GM23338 (cell line): ENCODE data around the gene ZNF831.
A peak's percentile ranks its signal among the peaks of the same experiment; 100 is the strongest.

Experiments
- CREB1 ChIP-seq: fragments of 250-450 bp; sonication (Bioruptor Pico); IDR thresholded peaks from 2 replicates; pipeline ENCODE4 v1.5.0; 2020; ENCODE audit warnings: low read depth, mild to moderate bottlenecking, moderate library complexity
- EZH2 ChIP-seq: fragments of 200-600 bp; sonication (generic); IDR thresholded peaks from one replicate; pipeline ENCODE4 v1.8.0; 2017; ENCODE audit warnings: antibody characterized with exemption, mild to moderate bottlenecking, low read depth; ENCODE audit not compliant: unreplicated experiment
- EZH2phosphoT487 ChIP-seq: fragments of 200-600 bp; sonication (generic); IDR thresholded peaks from one replicate; pipeline ENCODE4 v1.8.1; 2018; ENCODE audit warnings: antibody characterized with exemption; ENCODE audit not compliant: unreplicated experiment
- JUNB ChIP-seq: IDR thresholded peaks from one replicate; pipeline ENCODE4 v1.6.1; 2016; ENCODE audit warnings: antibody characterized with exemption; ENCODE audit not compliant: unreplicated experiment
- NANOG ChIP-seq: IDR thresholded peaks from 2 replicates; pipeline ENCODE4 v1.6.1; 2016; ENCODE audit warnings: antibody characterized with exemption, borderline replicate concordance
- POLR2AphosphoS5 ChIP-seq: IDR thresholded peaks from 2 replicates; pipeline ENCODE4 v1.6.1; 2016; ENCODE audit warnings: antibody characterized with exemption, low read depth
- STAT1 ChIP-seq: IDR thresholded peaks from one replicate; pipeline ENCODE4 v1.6.1; 2016; ENCODE audit warnings: antibody characterized with exemption; ENCODE audit not compliant: unreplicated experiment
- ZNF114 ChIP-seq: fragments of 250-450 bp; sonication (Bioruptor Pico); IDR thresholded peaks from 2 replicates; pipeline ENCODE4 v1.5.0; 2020; ENCODE audit warnings: mild to moderate bottlenecking, moderate library complexity
- ZNF331 ChIP-seq: fragments of 250-450 bp; sonication (Bioruptor Pico); IDR thresholded peaks from 2 replicates; pipeline ENCODE4 v1.5.0; 2020; ENCODE audit warnings: low read depth, mild to moderate bottlenecking, moderate library complexity
- TF ChIP-seq, protein P1 (sequence below), 2 experiments: fragments of 200-600 bp in 1 of 2; sonication (generic) in 1 of 2; conservative IDR thresholded peaks; 2 replicates each; pipeline versions ENCODE4 v1.5.1 to v1.6.1; 2016 to 2017; ENCODE audit warnings: antibody characterized with exemption in 2 of 2, low read depth in 2 of 2, mild to moderate bottlenecking in 2 of 2, moderate library complexity in 1 of 2
- TF ChIP-seq, protein P2 (sequence below): IDR thresholded peaks from 2 replicates; pipeline ENCODE4 v1.6.1; 2016; ENCODE audit warnings: antibody characterized with exemption
- TF ChIP-seq, protein P3 (sequence below): IDR thresholded peaks from one replicate; pipeline ENCODE4 v1.6.1; 2018; ENCODE audit warnings: antibody characterized with exemption; ENCODE audit not compliant: unreplicated experiment
- TF ChIP-seq, protein P4 (sequence below): fragments of 250-450 bp; sonication (Bioruptor Pico); IDR thresholded peaks from 2 replicates; pipeline ENCODE4 v1.5.0; 2020; ENCODE audit warnings: mild to moderate bottlenecking, moderate library complexity

DNA sequence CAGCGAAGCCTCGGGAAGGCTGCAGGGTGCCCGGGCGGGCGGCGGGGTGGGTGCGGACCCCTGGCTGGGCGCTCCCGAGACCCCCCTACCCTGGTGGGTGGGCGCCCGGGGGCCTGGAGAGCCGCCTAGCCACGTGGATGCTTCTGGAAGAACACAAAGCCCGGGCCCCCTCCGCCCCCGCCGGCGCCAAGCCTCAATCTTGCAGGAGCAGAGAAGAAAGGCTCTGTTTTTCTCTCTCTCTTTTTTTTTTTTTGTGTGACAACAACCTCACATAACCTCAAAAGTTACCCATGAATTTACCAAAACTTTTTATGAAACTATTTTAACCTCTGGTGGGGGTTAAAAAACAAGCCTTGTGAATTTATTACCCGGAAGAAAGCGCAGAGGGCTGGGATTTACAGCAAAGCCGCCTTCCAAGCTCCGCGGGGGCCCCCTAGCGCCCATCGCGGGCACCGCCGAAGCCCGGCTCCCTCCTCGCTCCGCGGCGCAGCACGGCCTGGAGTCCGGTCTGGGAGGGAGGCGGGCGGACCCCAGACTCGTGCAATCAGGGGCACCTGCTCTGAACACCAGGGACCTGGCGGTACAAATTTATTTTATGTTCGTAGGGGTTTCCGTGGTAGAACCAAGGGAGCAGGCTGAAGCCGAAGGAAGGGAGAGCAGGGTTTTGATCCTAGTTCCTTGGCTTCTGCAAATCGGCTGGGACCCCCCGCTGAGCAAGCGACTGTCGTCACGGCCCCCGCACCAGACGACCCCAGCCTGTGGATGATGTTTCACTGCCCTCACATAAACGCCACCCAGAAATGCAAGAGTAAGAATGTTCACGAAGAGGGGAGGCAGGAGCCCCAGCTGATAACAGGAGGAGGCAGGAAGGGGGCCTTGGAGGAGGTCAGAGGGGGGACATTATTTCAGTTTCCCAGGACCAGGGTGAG lies 58.9 kb downstream of the ZNF831 start:
- no peak for TF ChIP-seq POLR2AphosphoS5
- TF ChIP-seq, protein P1, sequence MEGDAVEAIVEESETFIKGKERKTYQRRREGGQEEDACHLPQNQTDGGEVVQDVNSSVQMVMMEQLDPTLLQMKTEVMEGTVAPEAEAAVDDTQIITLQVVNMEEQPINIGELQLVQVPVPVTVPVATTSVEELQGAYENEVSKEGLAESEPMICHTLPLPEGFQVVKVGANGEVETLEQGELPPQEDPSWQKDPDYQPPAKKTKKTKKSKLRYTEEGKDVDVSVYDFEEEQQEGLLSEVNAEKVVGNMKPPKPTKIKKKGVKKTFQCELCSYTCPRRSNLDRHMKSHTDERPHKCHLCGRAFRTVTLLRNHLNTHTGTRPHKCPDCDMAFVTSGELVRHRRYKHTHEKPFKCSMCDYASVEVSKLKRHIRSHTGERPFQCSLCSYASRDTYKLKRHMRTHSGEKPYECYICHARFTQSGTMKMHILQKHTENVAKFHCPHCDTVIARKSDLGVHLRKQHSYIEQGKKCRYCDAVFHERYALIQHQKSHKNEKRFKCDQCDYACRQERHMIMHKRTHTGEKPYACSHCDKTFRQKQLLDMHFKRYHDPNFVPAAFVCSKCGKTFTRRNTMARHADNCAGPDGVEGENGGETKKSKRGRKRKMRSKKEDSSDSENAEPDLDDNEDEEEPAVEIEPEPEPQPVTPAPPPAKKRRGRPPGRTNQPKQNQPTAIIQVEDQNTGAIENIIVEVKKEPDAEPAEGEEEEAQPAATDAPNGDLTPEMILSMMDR (conservative IDR thresholded peaks at IDR 0.05; ENCODE audit: low read depth in 2 of 2): peak; percentile 78 to 88
- TF ChIP-seq EZH2: no peak
- TF ChIP-seq, protein P2, sequence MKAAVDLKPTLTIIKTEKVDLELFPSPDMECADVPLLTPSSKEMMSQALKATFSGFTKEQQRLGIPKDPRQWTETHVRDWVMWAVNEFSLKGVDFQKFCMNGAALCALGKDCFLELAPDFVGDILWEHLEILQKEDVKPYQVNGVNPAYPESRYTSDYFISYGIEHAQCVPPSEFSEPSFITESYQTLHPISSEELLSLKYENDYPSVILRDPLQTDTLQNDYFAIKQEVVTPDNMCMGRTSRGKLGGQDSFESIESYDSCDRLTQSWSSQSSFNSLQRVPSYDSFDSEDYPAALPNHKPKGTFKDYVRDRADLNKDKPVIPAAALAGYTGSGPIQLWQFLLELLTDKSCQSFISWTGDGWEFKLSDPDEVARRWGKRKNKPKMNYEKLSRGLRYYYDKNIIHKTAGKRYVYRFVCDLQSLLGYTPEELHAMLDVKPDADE: no peak
- TF ChIP-seq, protein P3, sequence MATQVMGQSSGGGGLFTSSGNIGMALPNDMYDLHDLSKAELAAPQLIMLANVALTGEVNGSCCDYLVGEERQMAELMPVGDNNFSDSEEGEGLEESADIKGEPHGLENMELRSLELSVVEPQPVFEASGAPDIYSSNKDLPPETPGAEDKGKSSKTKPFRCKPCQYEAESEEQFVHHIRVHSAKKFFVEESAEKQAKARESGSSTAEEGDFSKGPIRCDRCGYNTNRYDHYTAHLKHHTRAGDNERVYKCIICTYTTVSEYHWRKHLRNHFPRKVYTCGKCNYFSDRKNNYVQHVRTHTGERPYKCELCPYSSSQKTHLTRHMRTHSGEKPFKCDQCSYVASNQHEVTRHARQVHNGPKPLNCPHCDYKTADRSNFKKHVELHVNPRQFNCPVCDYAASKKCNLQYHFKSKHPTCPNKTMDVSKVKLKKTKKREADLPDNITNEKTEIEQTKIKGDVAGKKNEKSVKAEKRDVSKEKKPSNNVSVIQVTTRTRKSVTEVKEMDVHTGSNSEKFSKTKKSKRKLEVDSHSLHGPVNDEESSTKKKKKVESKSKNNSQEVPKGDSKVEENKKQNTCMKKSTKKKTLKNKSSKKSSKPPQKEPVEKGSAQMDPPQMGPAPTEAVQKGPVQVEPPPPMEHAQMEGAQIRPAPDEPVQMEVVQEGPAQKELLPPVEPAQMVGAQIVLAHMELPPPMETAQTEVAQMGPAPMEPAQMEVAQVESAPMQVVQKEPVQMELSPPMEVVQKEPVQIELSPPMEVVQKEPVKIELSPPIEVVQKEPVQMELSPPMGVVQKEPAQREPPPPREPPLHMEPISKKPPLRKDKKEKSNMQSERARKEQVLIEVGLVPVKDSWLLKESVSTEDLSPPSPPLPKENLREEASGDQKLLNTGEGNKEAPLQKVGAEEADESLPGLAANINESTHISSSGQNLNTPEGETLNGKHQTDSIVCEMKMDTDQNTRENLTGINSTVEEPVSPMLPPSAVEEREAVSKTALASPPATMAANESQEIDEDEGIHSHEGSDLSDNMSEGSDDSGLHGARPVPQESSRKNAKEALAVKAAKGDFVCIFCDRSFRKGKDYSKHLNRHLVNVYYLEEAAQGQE: no peak
- TF ChIP-seq CREB1: no peak
- no peak for TF ChIP-seq STAT1
- TF ChIP-seq EZH2phosphoT487: no peak
- TF ChIP-seq ZNF331 (CRISPR knock-in tag): no peak
- TF ChIP-seq JUNB: no peak
- no peak for TF ChIP-seq NANOG
- TF ChIP-seq ZNF114 (CRISPR knock-in tag): no peak
- TF ChIP-seq, protein P4, sequence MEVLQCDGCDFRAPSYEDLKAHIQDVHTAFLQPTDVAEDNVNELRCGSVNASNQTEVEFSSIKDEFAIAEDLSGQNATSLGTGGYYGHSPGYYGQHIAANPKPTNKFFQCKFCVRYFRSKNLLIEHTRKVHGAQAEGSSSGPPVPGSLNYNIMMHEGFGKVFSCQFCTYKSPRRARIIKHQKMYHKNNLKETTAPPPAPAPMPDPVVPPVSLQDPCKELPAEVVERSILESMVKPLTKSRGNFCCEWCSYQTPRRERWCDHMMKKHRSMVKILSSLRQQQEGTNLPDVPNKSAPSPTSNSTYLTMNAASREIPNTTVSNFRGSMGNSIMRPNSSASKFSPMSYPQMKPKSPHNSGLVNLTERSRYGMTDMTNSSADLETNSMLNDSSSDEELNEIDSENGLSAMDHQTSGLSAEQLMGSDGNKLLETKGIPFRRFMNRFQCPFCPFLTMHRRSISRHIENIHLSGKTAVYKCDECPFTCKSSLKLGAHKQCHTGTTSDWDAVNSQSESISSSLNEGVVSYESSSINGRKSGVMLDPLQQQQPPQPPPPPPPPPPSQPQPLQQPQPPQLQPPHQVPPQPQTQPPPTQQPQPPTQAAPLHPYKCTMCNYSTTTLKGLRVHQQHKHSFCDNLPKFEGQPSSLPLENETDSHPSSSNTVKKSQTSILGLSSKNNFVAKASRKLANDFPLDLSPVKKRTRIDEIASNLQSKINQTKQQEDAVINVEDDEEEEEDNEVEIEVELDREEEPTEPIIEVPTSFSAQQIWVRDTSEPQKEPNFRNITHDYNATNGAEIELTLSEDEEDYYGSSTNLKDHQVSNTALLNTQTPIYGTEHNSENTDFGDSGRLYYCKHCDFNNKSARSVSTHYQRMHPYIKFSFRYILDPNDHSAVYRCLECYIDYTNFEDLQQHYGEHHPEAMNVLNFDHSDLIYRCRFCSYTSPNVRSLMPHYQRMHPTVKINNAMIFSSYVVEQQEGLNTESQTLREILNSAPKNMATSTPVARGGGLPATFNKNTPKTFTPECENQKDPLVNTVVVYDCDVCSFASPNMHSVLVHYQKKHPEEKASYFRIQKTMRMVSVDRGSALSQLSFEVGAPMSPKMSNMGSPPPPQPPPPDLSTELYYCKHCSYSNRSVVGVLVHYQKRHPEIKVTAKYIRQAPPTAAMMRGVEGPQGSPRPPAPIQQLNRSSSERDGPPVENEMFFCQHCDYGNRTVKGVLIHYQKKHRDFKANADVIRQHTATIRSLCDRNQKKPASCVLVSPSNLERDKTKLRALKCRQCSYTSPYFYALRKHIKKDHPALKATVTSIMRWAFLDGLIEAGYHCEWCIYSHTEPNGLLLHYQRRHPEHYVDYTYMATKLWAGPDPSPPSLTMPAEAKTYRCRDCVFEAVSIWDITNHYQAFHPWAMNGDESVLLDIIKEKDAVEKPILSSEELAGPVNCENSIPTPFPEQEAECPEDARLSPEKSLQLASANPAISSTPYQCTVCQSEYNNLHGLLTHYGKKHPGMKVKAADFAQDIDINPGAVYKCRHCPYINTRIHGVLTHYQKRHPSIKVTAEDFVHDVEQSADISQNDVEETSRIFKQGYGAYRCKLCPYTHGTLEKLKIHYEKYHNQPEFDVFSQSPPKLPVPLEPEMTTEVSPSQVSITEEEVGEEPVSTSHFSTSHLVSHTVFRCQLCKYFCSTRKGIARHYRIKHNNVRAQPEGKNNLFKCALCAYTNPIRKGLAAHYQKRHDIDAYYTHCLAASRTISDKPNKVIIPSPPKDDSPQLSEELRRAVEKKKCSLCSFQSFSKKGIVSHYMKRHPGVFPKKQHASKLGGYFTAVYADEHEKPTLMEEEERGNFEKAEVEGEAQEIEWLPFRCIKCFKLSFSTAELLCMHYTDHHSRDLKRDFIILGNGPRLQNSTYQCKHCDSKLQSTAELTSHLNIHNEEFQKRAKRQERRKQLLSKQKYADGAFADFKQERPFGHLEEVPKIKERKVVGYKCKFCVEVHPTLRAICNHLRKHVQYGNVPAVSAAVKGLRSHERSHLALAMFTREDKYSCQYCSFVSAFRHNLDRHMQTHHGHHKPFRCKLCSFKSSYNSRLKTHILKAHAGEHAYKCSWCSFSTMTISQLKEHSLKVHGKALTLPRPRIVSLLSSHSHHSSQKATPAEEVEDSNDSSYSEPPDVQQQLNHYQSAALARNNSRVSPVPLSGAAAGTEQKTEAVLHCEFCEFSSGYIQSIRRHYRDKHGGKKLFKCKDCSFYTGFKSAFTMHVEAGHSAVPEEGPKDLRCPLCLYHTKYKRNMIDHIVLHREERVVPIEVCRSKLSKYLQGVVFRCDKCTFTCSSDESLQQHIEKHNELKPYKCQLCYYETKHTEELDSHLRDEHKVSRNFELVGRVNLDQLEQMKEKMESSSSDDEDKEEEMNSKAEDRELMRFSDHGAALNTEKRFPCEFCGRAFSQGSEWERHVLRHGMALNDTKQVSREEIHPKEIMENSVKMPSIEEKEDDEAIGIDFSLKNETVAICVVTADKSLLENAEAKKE (CRISPR knock-in tag): no peak
